ENCODE measurements around the gene KLF6.

Gene KLF6

DNA sequence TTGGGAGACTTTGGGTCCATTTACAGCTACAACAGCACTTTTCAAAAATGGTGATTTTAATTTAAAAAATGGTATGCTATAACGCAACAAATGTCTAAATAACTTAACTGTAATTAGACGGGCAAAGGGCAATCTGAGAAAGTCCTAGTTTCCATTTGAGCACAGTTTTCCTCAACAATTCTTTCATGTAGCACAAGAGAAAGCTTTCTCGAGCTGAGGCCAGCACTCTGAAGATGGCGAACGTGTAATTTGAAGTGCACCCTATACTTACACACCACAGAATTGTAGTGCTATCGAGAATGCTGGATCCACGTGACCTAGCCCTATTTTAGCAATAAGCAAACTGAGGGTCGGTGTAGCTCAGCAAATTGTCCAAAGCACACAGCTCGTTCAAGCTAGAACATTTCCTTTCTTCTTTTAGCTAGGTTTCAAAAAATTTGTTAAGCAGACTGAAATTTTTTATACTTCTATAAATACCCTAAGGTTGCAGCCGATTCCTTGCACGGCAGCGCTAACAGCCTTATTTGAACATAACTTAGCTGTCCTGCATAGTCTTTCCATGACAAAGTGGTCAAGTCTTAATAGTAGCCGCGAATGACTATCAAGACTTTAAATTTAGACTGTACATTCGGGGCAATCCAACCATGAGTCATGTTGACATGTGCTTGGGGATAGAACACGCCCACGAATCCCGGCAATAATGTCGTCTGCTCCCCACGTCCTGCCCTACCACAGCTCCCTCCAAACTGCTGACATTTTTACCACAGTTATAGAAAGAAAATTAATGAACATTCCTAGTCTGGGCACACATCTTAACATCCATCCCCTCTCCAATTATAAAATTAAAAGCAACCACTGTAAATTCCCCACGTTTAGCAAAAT, 10.0 kb downstream of the KLF6 start:
- no peak for DNase-seq (ENCODE audit: low spot score)

DNA sequence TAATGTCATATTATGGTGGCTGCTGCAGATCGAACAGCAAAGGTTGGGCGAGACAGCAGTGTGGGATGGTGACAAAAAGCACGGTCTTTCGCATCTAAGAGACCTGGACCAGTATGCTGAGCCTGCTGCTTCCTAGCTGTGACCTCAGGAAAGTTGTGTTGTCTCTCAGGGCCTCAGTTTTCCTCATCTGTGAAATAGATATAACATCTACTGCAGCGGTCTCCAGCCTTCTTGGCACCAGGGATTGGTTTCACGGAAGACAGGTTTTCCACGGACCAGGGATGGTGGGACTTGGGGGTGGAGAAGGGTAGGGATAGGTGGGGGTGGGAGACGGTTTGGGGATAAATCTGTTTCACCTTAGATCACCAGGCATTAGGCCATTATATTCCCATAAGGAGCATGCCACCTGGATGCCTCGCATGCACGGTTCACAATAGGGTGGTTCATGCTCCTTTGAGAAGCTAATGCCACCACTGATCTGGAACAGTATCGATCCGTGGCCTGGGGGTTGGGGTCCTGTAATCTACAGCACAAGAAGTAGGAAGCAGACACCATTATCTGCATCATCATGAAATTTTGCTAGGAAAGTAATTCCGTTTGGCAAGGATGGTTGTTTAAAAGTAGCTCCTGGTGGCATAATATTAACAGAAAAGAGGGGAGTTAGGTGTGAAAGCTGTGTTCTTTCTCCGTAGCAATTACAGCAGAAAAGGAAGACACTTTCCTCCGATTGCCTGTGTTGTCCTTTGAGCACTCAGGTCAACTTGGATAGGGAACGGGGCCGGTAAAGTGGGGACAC, 10.8 kb downstream of the KLF6 start:
- no peak for DNase-seq (ENCODE audit: low spot score)

DNA sequence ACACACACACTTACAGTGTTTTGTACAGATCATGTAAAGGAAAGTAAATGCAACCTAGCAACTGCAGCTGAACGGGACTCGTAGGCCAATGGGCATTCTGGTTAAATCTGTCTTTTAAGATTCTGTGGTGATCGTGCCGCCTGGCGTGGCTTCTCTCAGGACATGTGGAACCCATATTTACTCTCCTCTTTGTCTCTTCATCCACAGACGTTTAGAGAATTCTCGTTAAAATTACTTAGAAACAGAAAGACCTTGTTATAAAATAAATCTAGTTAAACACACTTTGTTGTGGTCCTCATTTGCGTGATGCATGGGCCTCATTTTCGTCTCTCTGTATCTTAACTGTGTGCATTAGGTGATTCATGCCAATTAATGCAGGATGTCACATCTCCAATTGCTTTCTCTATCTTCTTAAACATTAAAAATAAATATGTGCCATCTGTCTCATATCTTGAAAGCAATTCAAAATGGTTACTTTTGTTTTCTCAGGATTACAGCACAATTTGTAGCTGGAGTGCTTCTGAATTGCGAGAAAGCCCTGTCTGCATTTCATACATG, 11.5 kb downstream of the KLF6 start:
- no peak for DNase-seq (ENCODE audit: low spot score)

DNA sequence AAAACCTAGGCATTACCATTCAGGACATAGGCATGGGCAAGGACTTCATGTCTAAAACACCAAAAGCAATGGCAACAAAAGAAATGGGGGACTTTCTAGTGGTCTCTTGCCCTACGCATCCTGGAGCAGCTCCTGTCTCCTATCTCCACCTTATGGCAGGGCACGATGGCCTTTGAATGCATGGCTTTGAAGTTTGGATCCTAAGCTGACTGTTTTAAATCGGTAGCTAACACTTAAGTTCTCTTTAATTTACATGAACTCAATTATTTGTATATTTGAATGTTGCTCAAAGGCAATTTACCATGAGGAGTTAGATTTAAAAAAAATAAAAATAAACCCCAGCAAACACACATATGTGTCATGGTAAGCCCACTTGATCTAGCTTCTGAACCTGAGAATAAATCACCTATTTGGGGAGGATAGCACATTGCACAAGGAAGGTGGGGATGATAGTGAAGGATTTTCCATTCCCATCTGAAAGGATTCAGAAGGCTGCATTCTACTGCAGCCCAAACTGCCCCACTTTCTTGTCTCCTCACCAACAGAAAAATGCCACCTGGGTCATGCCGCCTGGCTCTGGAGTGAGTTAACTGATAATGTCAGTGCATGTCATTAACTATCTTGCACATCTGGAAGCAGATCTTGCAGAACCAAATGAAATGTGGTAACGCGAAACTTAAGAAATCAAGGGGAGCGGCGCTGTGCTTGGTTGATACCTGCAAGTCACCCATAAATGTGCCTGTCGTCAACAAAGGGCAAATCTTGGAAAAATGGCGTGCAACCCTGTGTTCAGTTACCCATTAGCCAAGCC, 12.4 kb downstream of the KLF6 start:
- no peak for DNase-seq (ENCODE audit: low spot score)

DNA sequence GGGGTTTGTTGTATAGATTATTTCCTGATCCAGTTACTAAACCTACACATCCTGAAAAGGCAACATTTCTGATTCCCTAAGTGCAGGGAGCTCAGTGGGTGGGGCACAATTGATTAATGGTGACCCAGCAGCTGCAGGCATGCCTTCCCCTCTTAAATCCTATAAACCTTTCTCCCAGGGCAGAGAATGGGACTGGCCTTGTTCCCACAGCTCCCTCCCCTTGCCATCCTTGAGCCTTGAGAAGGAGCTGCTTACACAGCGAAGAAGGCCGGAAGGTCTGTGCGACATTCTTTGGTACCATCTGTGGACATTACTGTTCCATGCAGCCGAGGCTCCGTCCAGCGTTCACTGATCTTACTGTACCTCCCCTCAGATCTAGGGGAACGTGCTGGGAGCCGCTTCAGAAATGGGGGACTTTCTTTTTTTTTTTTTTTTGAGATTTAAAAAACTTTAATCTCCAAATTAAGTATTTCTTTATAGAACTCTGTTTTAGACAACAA, 14.3 kb downstream of the KLF6 start:
- DNase-seq (ENCODE audit: low spot score): no peak

DNA sequence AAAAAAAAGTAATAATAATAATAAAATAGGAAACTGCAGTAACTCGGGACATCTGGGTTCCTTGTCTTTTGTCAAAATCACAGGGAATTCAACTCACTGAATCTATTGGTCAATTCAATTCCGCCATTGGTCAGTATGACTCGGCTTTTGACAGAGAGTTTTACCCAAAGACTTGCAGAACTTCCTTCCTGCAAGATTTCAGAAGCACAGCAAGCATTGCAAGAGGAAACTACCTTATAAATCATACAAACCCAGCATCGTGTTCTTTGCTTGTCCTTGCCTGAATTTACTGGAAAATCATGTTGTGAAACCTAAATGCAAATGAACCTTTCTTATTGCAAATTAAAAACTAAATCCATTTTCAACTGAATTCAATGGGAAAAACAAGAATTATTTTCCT, 15.5 kb downstream of the KLF6 start:
- no peak for DNase-seq (ENCODE audit: low spot score)

DNA sequence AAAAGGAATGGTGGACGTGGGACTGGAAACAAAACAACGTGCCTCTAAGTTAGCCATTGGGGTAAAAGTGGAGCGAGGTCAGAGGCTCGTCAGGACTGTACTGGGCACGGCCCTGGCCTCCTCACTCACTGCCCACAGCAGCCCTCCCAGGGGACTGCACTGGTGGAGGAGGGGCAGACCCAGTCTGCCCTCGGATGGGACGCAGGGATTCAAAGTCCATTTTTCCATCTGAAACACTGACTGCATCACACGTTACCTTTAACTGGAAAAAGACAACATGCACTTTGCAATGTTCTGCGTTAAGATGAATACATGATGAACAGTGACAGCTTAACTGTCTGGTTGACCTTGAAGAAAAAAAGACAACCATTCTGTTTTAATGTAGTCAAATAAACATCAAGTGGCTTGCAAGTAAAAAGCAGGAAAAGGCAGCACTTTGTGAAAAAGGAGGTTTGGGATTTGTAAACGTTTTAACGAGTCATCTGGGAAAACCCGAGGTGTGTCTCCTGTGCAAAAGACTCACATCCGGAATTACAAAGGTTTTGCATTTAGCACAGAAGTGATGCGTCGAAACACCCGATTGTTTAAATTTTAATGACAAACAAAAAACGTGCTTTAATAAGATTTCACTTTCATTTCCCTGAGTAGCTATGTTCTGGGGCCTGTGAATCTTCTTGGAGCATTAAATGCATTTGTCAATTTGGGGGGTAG, 18.8 kb downstream of the KLF6 start:
- DNase-seq (ENCODE audit: low spot score): no peak

DNA sequence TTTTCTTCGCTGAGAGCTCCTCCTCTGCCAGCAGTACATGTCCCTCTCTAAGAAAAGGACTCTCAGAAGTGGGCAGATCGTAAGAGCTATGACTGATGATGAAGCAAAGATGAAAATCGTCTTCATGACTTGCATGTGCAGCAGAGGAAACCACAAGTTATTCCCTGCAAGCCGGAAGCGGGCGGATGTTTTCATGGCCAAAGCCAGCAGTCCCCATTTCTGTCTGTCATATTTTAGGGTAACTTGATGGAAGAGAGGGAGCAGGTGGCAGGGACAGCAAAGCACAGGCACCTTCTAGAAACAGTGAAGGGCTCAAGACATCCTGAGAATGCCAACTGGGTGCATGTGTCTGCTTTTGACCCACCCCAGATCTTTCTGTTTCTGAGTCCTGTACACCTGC, 19.9 kb downstream of the KLF6 start:
- DNase-seq (ENCODE audit: low spot score): no peak

DNA sequence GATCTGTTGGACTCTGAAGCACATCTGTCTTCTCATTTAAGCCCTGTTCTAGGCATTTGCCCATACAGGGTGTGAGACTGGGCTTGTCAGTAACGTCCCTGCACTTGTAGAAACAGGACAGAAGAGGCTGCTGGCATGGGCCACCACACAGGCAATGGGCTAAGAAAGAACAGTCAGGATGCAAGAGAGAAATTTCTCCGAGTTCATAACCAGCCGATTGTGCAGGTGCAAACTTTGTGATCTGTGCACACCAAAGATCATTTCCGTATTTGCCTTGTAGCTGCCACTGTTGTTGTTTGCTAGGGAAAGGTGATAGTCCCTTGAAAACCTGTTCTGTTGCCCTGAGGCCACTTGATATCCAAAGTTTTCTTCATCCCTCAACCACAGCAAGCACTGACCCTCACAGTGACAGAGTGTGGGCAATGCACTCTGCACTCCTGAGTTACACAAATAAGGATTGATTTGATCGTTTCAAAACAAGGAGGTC, 20.3 kb downstream of the KLF6 start:
- DNase-seq (ENCODE audit: low spot score): no peak

DNA sequence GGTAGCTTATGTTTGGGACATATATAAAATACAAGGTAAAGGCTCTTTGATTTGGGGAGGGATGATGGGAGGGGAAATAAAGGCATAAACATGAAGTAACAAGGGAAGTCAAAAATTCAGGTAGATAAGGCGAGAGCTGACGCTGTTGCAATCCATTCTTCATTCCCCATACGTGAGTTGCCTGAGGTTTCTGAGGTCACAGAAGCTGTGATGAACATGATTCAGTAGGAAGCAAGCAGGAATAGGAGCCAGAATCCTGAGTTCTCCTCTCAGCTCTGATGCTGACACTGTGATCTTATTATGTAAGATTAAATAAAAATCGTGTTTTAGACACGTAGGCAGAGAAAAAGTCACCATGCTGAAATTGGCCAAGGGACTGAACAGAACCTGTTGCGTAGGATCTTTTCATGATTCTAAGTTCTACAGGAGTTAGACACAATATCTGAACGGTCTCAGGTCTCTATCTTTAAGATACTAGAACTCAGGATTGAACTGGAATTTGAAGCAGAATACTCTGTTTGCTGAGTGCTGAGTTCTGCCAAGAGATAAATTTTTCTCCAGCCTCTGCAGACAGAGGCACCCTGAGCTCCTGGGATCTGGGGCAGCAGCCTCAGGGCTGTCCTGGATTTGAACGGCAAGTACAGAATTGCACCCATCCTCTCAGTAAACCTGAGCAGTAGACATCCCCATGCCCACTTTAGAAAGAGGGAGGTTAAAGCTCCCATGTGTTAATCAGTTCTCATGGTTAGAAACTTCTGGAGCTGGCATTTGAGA, 21.0 kb downstream of the KLF6 start:
- no peak for DNase-seq (ENCODE audit: low spot score)

DNA sequence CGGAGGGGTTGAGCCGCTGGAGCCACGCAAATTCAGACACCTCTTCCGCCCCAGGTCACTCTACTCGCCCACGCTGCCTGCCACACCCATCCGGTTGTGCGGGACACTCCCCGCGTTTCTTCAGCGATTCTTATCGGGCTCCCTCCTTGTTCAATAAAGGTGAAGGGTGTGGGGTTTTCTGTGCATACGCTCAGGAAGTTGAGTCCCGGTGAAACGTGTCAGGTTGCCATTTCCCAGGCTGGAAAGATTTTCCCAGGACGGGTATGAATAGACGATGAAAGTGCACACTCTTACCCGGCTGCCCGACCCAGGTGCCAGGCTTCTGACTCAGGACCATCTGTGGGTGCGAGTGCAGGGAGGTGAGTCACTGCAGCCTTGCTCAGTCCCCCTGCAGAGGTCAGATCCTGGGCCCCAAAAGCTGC, 22.0 kb downstream of the KLF6 start:
- DNase-seq (ENCODE audit: low spot score): no peak

DNA sequence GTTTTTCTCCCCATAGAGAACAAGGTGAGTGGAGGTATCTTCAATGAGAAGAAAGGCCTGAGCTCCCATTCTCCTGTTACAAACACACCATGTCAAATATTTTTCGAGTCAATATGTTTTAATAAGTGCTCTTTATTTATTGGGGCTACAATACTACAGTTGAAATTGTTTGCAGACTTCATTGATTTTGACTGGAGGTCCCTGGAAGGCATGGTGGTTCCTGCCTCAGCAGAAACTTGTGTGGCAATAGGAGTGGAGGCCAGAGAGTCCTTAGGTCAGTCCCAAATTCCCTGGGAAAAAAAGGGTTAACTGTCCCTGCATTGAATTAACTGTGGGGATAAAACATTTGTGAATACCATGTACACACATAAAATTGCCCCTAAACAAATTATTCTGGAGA, 22.7 kb downstream of the KLF6 start:
- no peak for DNase-seq (ENCODE audit: low spot score)

DNA sequence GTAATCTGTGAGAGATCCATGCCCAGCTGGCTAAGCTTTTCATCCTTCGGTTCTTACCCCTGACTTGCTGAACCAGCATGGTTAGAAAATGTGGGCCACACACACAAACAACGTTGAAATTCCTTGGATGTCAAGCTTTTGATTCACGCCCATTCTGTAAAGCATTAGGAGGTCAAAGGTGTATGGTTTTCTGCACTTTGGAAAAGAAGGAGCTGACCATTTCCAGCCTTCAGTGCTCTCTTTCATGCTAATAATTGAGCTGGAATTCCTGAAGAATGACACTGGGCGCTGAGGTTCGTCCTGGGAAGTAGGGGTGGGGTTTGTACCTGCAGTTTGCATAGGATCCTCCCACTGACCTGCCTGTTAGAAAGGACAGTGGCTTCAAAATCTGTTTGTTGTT, 23.1 kb downstream of the KLF6 start:
- DNase-seq (ENCODE audit: low spot score): no peak

DNA sequence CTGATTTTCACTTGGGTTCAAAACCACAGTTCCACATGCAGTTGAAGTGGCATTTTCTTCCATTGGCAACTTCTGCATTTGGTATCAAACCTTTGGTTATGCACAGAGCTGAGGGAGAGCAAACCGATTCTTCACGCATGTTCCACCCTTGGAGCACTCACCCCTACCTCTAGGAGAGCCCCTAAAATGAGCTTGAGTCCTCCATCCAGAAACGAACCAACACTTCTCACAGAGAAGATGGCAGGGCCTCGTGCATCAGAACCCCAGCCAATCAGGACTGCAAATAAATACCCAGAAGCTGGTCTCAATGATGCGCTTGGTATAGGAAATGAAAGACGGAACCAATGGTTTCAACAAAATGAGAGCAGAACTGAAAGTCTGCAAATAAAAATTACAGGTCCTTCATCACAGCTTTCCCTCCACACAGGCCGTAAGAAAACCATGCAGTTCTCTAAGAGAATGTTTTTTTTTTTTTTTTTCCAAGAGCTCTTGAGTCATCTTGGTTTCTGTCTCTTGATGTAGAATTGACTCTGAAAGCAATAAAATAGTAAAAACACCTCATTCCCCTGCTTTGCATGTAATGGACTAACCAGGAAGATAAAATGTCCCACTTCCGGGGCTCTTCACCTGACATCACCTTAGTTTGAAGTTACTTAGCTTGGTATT, 23.9 kb downstream of the KLF6 start:
- DNase-seq (ENCODE audit: low spot score): no peak

DNA sequence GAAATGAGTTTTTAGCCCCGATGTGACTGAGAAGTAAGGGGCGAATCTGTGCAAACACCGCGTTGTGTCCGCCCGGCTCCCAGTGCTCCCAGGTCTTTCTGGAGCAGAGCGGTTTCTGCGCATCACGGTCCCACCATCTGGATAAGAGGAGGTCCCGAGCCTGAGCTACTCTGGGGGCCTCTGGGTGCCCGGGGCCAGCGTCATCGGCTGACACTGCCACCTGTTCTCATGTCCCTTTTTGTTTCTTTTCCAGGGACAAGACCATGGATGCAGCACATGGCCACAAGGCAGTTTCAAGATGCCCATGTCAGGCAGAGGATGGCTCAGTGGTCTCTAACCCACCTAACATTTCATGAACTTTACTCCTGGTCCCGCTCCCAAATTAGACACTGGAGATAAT, 24.9 kb downstream of the KLF6 start:
- no peak for DNase-seq (ENCODE audit: low spot score)

DNA sequence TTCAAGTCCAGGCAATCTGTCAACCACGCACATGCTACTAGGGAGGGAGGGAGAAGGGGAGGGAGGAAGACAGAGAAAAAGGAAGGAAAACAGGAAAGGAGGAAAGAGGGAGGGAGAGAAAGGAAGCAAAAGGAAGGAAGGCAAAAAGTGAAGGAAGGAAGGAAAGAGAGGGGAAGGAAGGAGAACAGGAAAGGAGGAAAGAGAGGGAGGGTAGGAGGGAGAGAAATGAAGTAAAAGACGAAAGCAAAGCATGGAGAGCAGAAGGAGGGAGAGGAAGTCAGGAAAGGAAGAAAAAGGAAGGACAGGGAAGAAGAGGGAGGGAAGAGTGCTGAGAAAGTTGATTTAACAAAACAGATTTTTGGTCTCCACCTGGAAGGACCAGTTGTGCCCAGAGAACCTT, 25.6 kb downstream of the KLF6 start:
- DNase-seq (ENCODE audit: low spot score): no peak

DNA sequence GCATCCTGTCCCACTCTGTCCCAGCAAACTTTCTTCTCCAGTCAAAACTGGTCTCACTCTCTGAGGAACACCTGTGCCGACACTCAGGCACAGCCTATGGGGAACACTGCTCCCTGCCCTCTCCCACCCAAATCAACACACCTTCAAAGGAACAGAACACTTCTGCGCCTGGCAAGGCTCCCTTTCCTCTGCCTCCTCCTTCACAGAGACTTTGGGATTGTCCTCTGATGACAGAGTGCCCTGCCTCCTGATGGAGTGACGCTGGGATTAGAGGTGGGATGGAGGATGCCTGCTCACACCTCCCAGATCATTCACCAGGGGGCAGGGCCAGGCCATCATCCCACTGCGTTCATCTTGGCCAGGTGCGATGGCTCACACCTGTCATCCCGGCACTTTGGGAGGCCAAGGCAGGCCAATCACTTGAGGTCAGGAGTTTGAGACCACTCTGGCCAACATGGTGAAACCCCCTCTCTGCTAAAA, 26.5 kb downstream of the KLF6 start:
- DNase-seq (ENCODE audit: low spot score): no peak

DNA sequence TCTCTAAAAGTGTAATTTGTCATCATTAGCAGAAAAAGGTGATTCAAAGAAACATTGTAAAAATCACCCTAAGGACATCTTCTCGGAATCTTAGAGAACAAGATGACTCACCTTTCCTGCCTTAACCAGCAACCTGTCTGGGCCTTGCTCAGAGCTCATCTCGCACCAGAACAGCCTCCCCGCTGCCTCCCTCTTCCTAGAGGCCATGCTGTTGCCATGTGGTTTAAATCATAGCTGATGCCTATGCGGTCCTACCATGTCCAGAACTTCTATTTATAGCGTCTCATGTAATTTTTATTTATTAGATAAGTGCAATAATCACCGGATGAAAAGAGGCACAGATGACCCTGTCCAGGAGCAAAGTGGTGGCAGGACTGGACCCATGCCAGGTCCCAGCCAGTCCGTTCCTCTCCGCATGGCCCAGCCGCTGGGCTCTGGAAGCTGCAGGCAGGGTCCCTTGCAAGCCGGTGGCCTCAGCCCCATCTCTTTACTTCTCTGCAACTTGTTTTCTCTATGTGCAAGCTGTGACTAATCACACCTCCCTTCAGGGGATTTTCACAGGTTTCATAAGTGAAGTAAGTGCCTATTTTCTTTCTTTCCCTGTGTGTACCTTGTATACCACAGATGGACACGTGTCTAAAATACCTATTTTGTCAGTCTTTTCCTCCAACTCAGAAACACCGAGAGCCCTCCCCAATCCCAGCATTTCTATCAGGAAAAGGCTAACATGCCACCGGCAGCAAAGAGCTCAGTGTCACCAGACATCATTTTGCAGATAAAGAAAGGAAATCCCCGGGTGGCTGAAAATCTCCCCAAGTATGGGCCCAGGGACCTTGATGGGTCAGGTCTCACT, 27.1 kb downstream of the KLF6 start:
- no peak for DNase-seq (ENCODE audit: low spot score)

DNA sequence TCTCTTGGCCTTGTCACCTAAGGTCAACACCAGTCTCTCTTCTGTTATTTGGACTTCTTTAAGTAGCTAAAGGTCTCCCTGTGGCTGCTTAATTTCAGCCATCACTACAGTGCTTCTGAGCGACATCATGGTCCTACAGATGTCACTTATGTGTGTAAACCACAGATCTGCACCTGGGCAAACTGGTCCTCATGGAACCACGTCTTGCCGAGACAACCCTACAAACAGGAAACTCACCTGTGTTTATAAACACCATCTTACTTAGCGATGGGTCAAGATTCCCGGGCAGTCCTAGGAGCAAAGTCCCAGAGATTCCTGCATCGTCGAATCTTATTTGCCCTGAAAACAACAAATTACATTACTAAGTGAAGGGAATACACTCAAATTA, 27.8 kb downstream of the KLF6 start:
- no peak for DNase-seq (ENCODE audit: low spot score)
